Measurements from ENCODE around the gene ZNF318.

The ZNF318 gene

GRCh38 chr6:43286456-43286979 is 82.9 kb downstream of the ZNF318 start:
- Mint-ChIP-seq H3K27me3 (peaks cover 22% of the 10 kb centered on the region), H3K36me3 (no peaks in the 10 kb centered on the region), H3K9me3 (no peaks in the 10 kb centered on the region), H3K4me3 (no peak overlapping the region), H3K4me1 (peaks cover 5% of the 10 kb centered on the region), H3K27ac (no peak overlapping the region)
- ATAC-seq (ENCODE audit: low read depth) (no peak), DNase-seq (ENCODE audit: low spot score in 2 of 2) (no peak)
